ENCODE measurements around the gene RAPGEF6.

The RAPGEF6 gene

DNA sequence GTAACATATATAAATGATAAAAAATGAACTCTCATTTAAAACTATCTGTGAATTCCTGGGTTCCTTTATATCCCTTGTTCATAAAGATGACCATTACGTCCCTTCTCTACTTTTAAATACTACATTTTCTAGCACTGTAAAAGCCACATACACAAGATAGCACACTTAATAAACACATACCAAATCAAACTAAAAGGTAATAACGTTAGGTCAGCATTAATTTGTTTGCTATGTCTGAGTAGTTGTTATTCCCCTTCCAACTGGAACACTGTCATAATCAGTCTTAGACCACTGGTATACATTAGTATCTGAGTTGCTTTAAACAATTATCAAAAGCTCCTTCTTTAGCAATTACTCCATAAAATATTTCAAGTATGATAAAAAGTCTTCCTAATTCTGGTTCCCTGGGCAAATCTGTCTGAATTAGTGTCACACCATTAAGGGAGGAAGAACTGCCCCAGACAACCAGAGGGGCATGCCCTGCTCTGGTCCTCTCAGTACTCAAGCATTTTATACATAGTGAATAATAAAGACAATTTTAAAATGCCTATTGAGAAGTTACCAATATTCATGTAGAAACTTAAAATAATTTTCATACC, 98.1 kb downstream of the RAPGEF6 start:
- no peak for DNase-seq

DNA sequence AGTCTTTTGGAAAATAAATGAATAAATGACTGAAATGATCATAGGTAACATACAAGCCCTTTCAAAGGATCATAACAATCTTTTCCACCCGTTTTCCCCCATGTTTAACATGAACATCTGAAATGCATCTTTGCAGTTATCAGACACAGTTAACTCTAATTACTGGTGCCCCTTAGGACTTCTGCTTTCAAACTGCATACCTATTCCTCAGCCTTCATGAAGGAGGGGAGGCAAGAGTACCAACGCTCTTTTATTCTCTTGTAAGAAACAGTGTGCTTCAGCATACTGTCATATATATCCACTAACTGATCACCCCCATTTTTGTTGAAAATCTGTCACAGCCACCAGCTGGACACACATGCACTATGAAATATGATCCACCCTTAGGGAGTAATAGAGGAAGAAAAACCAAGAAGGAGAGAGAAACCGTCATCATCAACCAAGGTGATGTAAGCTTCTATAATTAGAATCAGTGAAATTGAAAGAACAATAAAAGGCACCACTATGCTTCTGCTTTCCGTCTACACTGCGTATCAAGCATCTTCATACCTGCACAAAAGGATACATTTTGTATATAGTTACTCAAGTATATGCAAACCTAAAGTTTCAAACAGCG, 98.7 kb downstream of the RAPGEF6 start:
- no peak for DNase-seq

DNA sequence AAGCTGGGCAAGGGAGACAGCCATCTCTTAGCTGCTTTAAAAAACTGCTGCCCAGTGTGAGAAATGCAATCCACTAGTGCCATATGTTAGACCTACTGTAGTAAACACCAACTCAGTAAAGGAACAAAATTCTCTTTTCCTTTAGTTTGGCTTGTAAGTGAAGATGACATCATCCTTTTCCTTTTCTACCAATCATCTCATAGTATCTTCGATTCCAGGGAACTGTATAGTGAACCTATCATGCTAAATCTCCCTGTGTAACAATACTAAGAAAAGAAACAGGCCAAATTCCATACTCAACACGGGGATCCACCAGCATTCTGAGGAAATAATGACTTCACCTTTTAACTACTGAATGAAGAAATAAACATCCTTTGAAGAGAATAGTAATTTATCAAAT, 100.1 kb downstream of the RAPGEF6 start:
- DNase-seq, result no peak

DNA sequence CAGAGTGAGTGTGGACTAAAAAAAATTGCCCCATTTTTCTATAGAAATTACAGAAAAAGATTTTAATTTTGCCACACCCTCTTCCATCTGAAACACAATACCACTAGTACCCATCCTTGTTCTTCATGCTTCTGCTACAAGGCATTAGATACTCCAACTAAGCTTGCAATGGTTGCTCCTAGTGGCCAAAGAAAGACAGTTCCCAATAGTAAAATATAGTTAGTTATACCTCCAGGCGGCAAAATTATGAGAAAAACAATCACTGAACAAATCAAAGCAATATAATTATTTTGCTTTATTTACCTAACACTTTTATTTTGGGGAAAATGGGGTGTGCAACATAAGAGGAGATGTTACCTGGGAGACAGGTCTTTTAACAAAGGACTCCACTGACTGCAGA, 101.2 kb downstream of the RAPGEF6 start:
- no peak for DNase-seq

DNA sequence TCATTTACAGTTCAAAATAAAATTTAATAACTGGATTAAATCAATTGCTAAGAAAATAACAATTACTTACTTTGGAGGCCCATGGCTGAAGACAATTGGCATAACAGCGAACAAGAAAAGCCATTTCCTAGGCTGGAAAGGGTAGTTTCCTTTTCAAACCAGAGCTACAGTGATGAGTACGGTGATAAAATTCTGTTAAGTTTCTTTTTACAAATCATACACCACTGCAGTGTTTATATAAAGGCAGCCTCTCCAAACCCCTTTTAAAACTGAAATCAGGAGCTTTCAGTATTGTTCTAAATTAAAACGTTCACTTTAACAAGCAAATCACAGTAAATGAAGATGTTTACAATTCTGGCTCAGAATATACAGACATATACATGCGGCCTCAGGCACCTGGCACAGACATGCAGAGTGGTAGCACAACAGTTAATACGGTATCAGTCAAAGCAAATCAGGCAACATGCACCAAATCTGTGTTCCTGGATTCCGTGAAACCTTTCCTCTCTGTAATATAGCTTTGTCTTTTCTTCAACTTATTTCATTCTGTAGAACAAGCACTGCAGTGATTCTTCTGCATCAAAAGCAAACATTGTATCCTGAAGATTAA, 102.9 kb downstream of the RAPGEF6 start:
- no peak for DNase-seq

DNA sequence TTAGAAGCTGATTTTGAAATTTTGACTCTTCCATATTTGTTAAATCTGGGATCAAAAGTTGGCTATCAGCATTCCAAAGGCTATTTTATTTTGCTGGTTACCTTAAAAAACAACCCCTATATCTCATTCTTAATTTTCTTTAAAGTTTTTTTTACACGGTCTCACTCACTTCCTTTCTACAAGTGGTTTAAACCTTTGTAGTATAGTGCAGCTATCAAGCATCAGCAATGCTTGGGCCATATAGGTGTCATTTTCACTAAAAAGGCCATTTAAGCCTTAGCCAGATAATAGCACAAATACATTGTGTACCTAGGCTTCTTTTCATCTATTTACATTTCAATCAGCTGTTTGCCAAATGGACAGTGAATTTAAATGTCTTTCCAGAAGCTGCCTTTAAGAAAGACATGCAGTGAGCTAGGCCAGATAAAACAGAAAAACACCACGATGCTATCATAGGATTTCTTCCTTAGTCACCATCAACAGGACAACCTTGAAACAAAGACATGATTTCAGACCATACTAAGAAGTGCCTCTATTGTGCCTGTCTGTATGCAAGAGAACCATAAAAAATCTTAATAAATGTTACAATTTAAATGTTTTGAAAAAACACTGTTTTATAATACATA, 104.2 kb downstream of the RAPGEF6 start:
- no peak for DNase-seq

DNA sequence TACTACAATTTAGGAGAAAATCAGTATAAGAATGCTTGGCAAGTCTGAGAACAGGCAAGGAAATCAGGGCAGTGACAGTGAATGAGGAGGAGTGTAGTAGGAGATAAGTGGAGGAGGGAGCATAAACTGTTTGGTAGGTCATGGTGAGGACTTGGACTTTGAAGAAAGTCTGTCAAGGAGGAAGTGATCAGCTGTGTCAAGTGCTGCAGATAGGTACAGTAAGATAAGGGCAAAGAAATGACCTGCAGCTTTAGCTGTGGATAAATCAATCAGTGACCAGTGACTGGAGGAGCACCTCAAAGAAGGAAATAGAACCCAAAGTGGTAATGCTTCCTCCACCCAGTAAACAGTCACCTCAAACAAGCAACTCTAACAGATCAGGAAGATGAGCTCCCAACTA, 106.3 kb downstream of the RAPGEF6 start:
- no peak for DNase-seq

DNA sequence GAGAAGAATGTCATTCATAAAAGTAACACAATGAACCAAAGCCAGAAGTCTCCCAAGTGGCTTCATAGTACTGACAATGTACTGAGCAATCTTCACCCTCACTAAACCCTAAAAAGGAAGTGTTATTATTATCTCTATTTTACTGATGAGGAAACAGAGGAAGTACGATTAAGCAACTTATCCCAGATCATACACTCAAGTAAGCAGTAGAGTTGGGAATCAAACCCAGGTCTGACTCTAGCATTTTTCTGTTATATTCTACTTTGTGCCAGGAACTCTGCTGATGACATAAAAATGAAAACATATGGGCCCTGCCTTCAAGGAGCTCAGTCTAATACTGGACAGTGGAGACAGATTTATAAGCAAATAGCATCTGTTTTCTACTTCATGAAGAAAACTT, 109.2 kb downstream of the RAPGEF6 start:
- DNase-seq, result no peak

DNA sequence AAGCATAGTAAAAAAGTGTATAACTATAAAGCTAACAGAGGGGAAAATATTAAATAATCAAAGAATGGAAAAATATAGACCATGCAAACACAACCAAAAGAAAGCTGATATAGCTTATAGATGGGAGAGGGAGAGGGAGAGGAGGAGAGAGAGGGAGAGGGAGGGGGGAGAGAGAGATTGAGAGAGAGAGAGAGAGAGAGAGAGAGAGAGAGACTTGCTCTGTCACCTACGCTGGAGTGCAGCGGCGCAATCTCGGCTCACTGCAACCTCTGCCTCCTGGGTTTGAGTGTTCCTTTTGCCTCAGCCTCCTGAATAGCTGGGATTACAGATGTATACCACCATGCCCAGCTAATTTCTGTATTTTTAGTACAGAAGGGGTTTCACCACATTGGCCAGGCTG, 110.6 kb downstream of the RAPGEF6 start:
- no peak for DNase-seq

DNA sequence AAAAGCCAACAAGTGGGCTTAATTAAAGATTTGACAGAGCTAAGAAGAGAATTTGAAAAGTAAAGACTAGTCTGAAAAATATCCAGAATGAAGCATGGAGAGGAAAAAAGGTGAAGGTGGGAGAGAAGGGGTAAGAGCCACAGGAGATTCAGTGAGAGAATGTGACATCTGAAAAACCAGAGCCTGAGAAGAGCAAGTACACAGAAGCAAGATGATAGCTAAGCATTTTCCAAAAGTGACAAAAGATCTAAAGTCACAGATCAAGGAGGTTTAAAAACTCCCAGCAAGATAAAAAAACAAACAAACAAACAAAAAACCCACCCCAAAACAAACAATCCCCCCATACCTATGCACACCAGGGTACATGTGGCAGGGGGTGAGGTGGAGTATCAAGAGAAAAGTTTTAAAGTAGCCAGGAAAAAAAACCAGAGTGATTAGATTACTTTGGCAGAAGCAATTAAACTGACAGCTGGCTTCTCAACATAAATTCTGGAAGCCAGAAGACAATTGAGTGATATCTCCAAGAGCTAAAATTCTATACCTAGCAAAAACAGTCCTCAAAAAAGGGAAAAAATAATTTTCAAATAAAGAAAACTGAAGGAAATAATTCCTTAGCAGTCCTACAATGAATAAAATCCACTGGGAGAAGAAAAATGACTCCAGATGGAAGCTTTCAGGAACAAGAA, 111.4 kb downstream of the RAPGEF6 start:
- no peak for DNase-seq

DNA sequence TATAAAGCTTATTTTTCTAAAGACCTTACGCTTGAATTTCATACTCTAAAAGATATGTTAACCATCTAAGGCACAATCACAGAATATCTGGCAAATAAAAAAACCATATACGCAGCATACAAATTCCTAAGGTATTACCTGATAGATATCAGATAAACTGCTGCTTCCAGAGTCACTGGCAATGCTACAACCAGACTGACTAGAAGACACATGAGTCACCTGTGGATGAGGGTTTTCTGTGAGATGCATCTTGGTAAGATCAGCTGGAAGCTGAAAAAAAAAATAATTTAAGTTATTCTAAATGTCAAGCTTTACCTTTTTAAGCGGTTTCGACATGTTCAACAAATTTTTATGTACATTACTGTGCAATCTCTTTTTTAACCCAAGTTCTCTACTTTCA, 113.8 kb downstream of the RAPGEF6 start:
- peak; percentile 27 for DNase-seq

DNA sequence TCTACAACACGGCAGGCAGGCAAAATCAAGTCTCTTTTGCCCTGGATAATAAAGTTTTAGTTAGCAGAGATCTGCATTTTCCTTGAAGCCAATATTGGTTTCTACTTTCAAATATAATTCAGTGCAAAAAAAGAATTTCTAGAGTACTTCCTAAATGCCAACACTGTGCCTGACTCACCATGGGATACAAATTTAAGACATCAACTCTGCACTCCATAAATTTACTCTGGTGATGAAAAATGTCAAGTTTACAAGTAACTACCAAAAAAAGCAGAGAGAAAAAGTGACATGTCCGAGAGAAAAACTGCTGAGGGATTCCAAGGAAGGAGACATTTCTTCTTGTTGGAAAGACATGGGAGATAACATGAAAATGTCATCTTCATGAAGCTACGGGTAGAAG, 119.7 kb downstream of the RAPGEF6 start:
- DNase-seq, result no peak

DNA sequence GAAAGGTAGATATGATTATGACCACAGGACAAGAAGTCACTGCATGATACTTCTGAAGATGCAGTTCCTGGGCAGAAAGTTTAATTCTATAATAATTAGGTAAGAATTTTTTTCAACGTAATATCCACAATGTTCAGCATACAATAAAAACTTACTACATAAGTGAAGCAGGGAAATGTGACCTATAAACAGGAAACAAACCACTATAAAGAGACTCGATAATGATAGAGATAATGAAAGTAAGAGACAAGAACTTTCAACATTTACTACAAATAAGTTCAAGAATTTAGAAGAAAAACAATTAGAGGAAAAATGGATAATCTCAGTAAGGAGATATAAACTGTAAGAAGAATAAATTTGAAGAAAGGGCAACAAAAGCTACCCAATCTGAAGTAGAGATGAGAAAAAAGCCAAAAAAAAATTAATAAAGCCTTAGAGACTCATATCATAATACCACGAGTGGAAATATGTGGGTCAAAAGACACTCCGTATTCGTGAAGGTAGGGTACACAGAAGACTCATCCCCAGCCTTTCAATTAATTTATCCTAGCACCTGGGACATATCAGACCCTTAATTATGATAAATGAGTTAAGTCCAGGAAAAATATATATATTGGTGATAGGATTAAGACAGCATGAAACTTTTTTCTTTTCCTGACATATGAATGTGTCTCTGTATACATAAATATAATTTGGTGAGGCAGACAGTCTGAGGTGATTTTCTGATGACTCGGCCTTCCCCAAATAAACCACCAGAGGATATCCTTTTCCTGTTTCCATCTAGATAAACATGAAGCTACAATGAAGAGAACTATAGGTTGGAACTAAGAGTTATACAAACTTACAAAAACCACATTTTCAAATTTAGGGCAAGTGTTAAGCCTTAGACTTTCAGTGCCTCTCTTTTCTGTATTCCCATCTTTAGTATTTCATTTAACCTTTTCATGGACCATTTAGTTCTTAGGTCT, 120.4 kb downstream of the RAPGEF6 start:
- DNase-seq, result no peak

DNA sequence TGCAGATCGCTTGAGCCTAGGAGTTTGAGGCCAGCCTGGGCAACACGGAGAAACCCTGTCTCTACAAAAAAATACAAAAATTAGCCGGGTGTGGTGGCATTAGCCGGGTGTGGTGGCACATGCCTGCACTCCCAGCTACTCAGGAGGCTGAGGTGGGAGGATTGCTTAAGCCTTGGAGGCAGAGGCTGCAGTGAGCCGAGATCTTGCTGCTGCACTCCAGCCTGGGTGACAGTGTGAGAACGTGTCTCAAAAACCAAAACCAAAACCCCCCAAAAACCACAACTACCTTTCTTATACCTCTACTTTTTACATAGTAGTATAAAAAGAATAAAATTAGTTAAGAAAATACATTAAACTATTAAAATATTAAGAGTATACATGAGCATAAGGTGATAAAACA, 121.2 kb downstream of the RAPGEF6 start:
- no peak for DNase-seq

DNA sequence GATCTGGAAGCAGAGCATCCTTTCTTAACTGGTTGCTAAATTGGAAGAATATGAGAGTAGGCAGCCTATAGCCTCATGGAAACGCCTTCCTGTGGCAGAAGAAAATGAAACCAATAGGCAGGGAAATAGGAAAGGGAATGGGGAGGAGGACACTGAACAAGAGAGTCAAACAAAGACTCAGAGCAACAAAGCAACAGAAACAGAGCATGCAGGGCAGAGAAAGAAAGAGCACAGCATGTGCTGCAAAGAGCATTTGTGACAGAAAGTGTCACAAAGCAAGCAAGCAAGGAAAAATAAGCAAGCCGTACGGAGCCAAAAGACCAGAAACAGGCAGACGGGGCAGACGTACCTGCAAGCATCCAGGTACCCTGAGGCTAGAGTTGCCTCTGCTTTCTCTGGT, 123.1 kb downstream of the RAPGEF6 start:
- no peak for DNase-seq

DNA sequence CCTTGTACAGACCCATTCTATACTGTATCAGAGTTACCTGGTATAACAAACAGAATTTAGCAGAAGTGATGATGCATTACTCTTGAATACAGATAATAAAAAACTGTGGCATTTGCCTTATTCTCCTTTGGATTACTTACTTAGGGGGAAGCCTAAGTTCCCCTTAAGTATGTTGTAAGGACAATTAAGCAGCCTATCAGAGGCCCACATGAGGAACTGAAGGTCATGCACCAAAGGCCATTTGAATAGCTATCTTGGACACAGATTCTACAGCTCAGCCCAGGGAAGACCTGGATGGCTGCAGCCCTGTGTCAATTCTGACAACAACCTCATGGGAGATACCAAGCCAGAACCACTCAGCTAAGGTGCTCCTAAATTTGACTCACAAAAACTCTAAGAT, 125.2 kb downstream of the RAPGEF6 start:
- DNase-seq, result no peak

DNA sequence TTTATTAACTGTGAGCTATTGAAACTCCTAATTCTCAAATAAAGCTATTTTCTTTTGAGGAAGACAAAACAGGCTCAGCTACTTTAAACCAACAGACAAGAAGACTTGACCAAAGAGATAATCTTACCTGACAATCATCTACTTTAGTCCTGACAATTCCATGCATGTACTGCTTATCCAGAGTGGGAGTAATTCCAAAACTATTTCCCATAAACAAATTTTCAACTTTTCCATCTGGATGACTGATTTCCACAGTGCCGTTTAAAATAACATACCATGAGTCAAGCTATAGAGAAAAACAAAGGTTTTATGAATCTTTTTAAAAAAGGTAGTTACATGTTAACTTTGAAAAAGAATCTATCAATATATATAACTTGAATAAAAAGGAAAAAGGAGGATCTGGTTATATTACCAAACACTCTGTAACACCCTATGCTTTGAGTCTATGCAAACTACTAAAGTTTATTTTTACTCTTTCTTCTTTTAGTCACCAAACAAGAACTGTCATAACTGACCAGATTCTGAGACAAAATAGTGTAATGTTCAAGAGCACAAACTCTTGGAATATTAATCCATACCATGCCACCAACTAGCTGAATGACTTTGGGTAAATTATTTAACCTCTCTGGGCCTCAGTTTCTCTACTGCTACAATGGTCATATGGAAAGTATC, 129.7 kb downstream of the RAPGEF6 start:
- no peak for DNase-seq

DNA sequence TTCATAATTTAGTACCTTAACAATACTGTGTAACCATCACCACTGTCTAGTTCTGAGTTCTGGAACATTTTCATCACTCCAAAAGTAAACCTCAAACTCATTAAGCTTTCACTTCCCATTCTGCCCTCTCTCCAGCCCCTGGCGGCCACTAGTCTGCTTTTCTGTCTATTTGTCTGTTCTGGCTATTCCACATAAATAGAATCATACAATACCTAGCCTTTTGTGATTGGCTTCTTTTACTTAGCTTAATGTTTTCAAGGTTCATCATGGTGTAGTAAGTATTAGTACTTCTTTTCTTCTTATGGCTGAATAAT, 138.7 kb downstream of the RAPGEF6 start:
- DNase-seq, result no peak

DNA sequence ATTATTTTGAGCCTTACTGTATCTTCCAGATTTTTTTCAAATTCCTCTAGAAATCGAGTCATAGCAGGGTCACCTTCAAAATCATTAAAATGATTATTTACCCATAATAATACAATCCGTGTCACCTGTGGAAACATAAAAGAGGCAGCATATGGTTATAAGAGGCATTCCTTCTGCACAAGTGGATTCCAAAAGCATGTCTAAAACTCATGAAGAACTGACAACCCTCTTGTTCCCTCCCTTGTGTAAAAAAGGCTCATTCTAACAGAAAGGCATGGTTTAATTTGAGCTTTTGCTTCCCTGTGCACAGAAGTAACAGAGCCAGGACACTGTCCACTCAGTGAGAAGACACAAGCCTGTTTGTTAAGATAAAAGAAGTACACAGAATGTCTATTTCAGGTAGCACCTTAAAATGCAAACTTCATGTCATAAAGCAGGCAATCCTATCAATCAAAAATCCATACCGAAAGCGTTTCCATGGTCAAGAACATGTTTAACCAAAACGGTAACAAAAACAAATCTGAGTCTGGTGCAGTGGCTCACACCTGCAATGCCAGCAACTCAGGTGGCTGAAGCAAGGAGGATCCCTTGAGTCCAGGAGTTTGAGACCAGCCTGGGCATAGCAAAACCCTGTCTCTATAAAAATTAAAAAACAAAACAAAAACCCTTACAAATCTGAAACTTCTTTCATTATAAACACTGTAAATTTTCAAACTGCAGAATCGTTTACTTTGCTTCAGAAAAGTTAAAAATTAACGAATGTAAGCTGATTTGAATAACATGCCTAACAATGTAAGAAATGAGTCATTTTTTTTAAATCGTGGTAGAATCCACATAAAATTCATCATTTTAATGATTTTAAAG, 139.3 kb downstream of the RAPGEF6 start:
- no peak for DNase-seq

DNA sequence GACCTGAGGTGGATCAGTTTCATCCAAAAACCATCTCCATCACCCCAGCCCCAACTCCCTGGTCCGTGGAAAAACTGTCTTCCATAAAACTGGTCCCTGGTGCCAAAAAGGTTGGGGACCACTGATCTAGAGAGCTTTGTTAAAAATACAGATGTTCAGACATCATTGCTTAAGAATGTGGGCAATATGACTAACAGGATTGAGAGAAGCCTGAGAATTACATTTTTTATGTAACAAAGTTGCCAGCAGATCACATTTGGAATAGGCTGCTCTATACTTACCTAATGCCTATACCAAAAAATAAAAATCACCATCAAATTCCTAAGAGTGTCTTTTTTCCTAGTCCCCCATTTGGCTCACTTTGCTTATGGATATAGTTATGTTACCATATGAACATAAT, 143.3 kb downstream of the RAPGEF6 start:
- DNase-seq, result no peak

DNA sequence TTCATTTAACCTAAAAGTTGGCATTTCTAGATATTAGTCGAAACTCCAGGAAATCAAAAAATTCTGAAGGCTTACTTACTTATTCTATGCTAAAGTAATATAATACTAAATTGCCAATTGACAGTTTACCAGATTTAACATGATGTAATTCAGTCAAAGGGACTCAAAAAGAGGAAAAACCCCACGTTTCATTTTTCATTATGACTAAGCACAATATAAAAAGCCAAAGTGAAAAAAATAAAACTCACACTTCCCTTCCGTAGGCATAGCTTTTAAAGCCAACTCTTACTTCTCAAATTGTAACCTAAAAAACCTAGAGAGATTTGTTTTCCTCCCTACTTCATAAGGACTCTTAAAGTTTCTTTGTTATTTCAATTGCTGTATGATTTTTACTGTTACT, 146.6 kb downstream of the RAPGEF6 start:
- no peak for DNase-seq
